HepG2 (cell line): ENCODE measurements around the gene CMIP. TPM values are rescaled to one million over a fixed set of nuclear protein-coding genes. Genes with fewer than 3 reads are reported as not detected.

ENCODE experiments used
- AHR ChIP-seq: IDR thresholded peaks from 2 replicates; pipeline ENCODE4 v1.6.1; 2018; ENCODE audit warnings: missing genetic modification reagents, missing compliant biosample characterization
- CHCHD3 ChIP-seq: sonication (generic); formaldehyde crosslinking; IDR thresholded peaks from 2 replicates; pipeline ENCODE4 v1.8.0; 2022; ENCODE audit warnings: mild to moderate bottlenecking, missing genetic modification reagents, moderate library complexity
- E2F5 ChIP-seq: sonication (generic); formaldehyde crosslinking; conservative IDR thresholded peaks from 2 replicates; pipeline ENCODE4 v1.4.0; 2020; ENCODE audit warnings: missing genetic modification reagents
- HDAC2 ChIP-seq: sonication (generic); formaldehyde crosslinking; IDR thresholded peaks from 2 replicates; pipeline ENCODE4 v1.4.0; 2020; ENCODE audit warnings: missing genetic modification reagents
- HMGA1 ChIP-seq: sonication (generic); formaldehyde crosslinking; conservative IDR thresholded peaks from 2 replicates; pipeline ENCODE4 v1.4.0; 2020; ENCODE audit warnings: missing genetic modification reagents
- HOXD1 ChIP-seq: sonication (generic); formaldehyde crosslinking; IDR thresholded peaks from 2 replicates; pipeline ENCODE4 v1.5.0; 2020; ENCODE audit warnings: missing genetic modification reagents
- MAFF ChIP-seq: IDR thresholded peaks from 2 replicates; pipeline ENCODE4 v1.6.1; 2011; ENCODE audit warnings: low read depth, low read length, improper control_type of control experiment
- NCOA5 ChIP-seq: sonication (generic); formaldehyde crosslinking; IDR thresholded peaks from 2 replicates; pipeline ENCODE4 v1.4.0; 2020; ENCODE audit warnings: missing genetic modification reagents
- NR2C2 ChIP-seq: sonication (generic); formaldehyde crosslinking; IDR thresholded peaks from 2 replicates; pipeline ENCODE4 v1.4.0; 2020; ENCODE audit warnings: missing genetic modification reagents, mild to moderate bottlenecking, moderate library complexity, borderline replicate concordance
- PAX8 ChIP-seq: sonication (generic); formaldehyde crosslinking; IDR thresholded peaks from 2 replicates; pipeline ENCODE4 v1.8.0; 2022; ENCODE audit warnings: mild to moderate bottlenecking, missing genetic modification reagents, borderline replicate concordance
- PREB ChIP-seq: sonication (generic); formaldehyde crosslinking; IDR thresholded peaks from 2 replicates; pipeline ENCODE4 v1.4.0; 2020; ENCODE audit warnings: missing genetic modification reagents
- RARA ChIP-seq: IDR thresholded peaks from 2 replicates; pipeline ENCODE4 v1.6.1; 2016; ENCODE audit warnings: missing genetic modification reagents, missing compliant biosample characterization
- RERE ChIP-seq: IDR thresholded peaks from 2 replicates; pipeline ENCODE4 v1.6.1; 2016; ENCODE audit warnings: low read depth, missing genetic modification reagents, missing compliant biosample characterization
- RORA ChIP-seq: sonication (generic); formaldehyde crosslinking; IDR thresholded peaks from 2 replicates; pipeline ENCODE4 v1.5.0; 2020; ENCODE audit warnings: mild to moderate bottlenecking, missing genetic modification reagents, moderate library complexity
- SAP130 ChIP-seq: IDR thresholded peaks from 2 replicates; pipeline ENCODE4 v1.6.1; 2016; ENCODE audit warnings: low read depth
- SMARCE1 ChIP-seq: fragments of 450-650 bp; IDR thresholded peaks from 2 replicates; pipeline ENCODE4 v1.6.1; 2017; ENCODE audit warnings: borderline replicate concordance
- SSRP1 ChIP-seq: IDR thresholded peaks from 2 replicates; pipeline ENCODE4 v1.6.1; 2016; ENCODE audit warnings: control low read depth
- TAF15 ChIP-seq: fragments of 200-400 bp; formaldehyde crosslinking; IDR thresholded peaks from one replicate; pipeline ENCODE4 v1.6.1; 2018; ENCODE audit warnings: mild to moderate bottlenecking, low read depth, low read length; ENCODE audit not compliant: poor library complexity, severe bottlenecking
- TRIM24 ChIP-seq: sonication (generic); formaldehyde crosslinking; IDR thresholded peaks from 2 replicates; pipeline ENCODE4 v1.8.0; 2022; ENCODE audit warnings: mild to moderate bottlenecking, missing genetic modification reagents
- ZFP62 ChIP-seq: sonication (generic); formaldehyde crosslinking; IDR thresholded peaks from 2 replicates; pipeline ENCODE4 v1.4.0; 2020; ENCODE audit warnings: missing genetic modification reagents
- ZFY ChIP-seq: sonication (generic); formaldehyde crosslinking; IDR thresholded peaks from 2 replicates; pipeline ENCODE4 v1.4.0; 2020; ENCODE audit warnings: missing genetic modification reagents
- ZNF20 ChIP-seq: sonication (generic); formaldehyde crosslinking; IDR thresholded peaks from 2 replicates; pipeline ENCODE4 v1.4.0; 2020; ENCODE audit warnings: mild to moderate bottlenecking, moderate library complexity, missing genetic modification reagents
- ZNF441 ChIP-seq: sonication (generic); formaldehyde crosslinking; IDR thresholded peaks from 2 replicates; pipeline ENCODE4 v1.7.0; 2021; ENCODE audit warnings: missing genetic modification reagents, borderline replicate concordance
- ZNF674 ChIP-seq: sonication (generic); formaldehyde crosslinking; IDR thresholded peaks from 2 replicates; pipeline ENCODE4 v1.5.0; 2020; ENCODE audit warnings: low read depth, mild to moderate bottlenecking, missing genetic modification reagents
- ZNF740 ChIP-seq: sonication (generic); formaldehyde crosslinking; IDR thresholded peaks from 2 replicates; pipeline ENCODE4 v1.4.0; 2020; ENCODE audit warnings: missing genetic modification reagents
- polyA plus RNA-seq, 8 experiments: library from polyadenylated mRNA; depleted of rRNA in 3 of 8; stranded (reverse) in 7 of 8; unstranded in 1 of 8; fragments of >200 nt; fragmentation: Illumina TruSeq in 4 of 8; extraction: Trizol in 4 of 8; gene quantifications; 2 replicates each; pipeline versions ENCODE4 v1.2.1 to v1.2.3, GENCODE V29; 2011 to 2016; ENCODE audit warnings: low read depth in 4 of 8, missing spikeins in 1 of 8, mixed read lengths in 1 of 8; ENCODE audit not compliant: insufficient read depth in 1 of 8
- total RNA-seq, 5 experiments: library from RNA; depleted of rRNA; stranded (reverse); fragments of >200 nt; fragmentation: Illumina TruSeq; extraction: Trizol; gene quantifications; 2 replicates each; pipeline ENCODE4 v1.2.3, GENCODE V29; 2016; ENCODE audit warnings: low read depth in 1 of 5

CMIP gene
- total and polyA plus RNA-seq, 2 of the 13 experiments (the other 11 are each of a cell fraction or from before 2014, with no cell fraction given): 10.9 to 18.1 TPM

- TF ChIP-seq RORA (CRISPR knock-in tag) (no peak), HMGA1 (no peak), SMARCE1 (no peak), SSRP1 (CRISPR knock-in tag) (peak; percentile 65; the same call in 1 of the 2 replicates), ZNF20 (no peak), HOXD1 (no peak), ZNF740 (CRISPR knock-in tag) (no peak), ZNF441 (CRISPR knock-in tag) (no peak), SAP130 (peak; percentile 59), NCOA5 (CRISPR knock-in tag) (no peak), CHCHD3 (no peak), ZNF674 (CRISPR knock-in tag) (no peak), TAF15 (no peak), PREB (no peak), PAX8 (CRISPR knock-in tag) (no peak), NR2C2 (CRISPR knock-in tag) (0 out of 2 replicates have a peak, but pooled peaks have one; percentile 20), HDAC2 (CRISPR knock-in tag) (peak; percentile 79), TRIM24 (CRISPR knock-in tag) (no peak), MAFF (no peak), RARA (CRISPR knock-in tag) (peak; percentile 71), AHR (no peak), RERE (CRISPR knock-in tag) (0 out of 2 replicates have a peak, but pooled peaks have one; percentile 35), ZFY (no peak), E2F5 (CRISPR knock-in tag) (no peak), ZFP62 (CRISPR knock-in tag) (no peak)
These were observed 114.0 kb downstream of the CMIP start (continued) for GRCh38 chr16:81558444-81559175.
